ENCODE data around the gene NUDT1. TPM values are rescaled to one million over a fixed set of nuclear protein-coding genes. Genes with fewer than 3 reads are reported as not detected.

NUDT1 gene
- total RNA-seq, 1 experiment from 2014 or later, result 100 TPM

DNA sequence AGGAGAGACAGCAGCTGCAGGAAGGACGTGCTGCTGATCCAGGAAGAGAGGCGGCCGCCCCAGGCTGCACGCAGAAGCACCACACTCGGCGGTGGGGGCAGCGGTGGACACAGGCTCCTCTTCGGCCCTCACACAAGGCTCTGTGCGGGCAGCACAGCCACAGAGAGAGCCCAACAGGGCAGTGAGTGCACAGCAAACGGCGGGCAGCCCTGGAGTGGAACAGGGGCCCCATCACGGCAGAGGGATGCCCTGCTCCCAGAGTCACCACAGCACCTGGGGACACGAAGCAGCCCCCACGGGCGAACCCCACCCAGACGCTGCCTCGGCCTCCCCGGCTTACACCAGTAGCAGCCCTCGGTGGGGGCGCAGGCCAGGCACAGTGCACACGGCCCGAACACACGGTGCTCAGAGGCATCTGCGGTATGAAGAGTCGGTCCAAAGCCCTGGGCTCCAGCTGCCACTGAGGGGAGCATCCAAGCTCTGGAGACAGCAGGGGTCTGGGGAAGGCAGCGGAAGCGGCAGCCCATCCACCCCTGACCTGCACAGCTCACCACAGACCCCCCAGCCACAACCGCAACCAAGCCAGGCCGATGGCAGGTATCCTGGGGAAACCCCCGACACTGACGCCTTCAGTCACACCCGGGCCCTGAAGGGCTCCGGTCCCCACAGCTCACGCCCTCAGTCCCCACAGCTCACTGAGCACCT, 16.8 kb downstream of the NUDT1 start (continued):
- no peak for TF ChIP-seq FOXP4 (CRISPR knock-in tag; IDR thresholded peaks at IDR 0.05)
- TF ChIP-seq IRF1 (CRISPR knock-in tag; IDR thresholded peaks at IDR 0.05), result no peak
- TF ChIP-seq ZNF219 (CRISPR knock-in tag; IDR thresholded peaks at IDR 0.05; ENCODE audit: borderline replicate concordance), result no peak
- no peak for TF ChIP-seq CREM (CRISPR knock-in tag; IDR thresholded peaks at IDR 0.05)
- TF ChIP-seq RELA (CRISPR knock-in tag; IDR thresholded peaks at IDR 0.05; ENCODE audit: borderline replicate concordance), result no peak
- TF ChIP-seq, protein P1, sequence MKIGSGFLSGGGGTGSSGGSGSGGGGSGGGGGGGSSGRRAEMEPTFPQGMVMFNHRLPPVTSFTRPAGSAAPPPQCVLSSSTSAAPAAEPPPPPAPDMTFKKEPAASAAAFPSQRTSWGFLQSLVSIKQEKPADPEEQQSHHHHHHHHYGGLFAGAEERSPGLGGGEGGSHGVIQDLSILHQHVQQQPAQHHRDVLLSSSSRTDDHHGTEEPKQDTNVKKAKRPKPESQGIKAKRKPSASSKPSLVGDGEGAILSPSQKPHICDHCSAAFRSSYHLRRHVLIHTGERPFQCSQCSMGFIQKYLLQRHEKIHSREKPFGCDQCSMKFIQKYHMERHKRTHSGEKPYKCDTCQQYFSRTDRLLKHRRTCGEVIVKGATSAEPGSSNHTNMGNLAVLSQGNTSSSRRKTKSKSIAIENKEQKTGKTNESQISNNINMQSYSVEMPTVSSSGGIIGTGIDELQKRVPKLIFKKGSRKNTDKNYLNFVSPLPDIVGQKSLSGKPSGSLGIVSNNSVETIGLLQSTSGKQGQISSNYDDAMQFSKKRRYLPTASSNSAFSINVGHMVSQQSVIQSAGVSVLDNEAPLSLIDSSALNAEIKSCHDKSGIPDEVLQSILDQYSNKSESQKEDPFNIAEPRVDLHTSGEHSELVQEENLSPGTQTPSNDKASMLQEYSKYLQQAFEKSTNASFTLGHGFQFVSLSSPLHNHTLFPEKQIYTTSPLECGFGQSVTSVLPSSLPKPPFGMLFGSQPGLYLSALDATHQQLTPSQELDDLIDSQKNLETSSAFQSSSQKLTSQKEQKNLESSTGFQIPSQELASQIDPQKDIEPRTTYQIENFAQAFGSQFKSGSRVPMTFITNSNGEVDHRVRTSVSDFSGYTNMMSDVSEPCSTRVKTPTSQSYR (CRISPR knock-in tag; IDR thresholded peaks at IDR 0.05), result no peak
- TF ChIP-seq OVOL2 (CRISPR knock-in tag; IDR thresholded peaks at IDR 0.05; ENCODE audit: borderline replicate concordance), result no peak
- TF ChIP-seq ZNF396 (CRISPR knock-in tag; IDR thresholded peaks at IDR 0.05; ENCODE audit: borderline replicate concordance), result no peak
- TF ChIP-seq ZNF138 (CRISPR knock-in tag; conservative IDR thresholded peaks at IDR 0.05), result no peak
- TF ChIP-seq TEAD4 (CRISPR knock-in tag; IDR thresholded peaks at IDR 0.05), result no peak
- no peak for TF ChIP-seq ARID4B (CRISPR knock-in tag; IDR thresholded peaks at IDR 0.05; ENCODE audit: borderline replicate concordance)
- TF ChIP-seq ZNF423 (CRISPR knock-in tag; IDR thresholded peaks at IDR 0.05), result no peak

DNA sequence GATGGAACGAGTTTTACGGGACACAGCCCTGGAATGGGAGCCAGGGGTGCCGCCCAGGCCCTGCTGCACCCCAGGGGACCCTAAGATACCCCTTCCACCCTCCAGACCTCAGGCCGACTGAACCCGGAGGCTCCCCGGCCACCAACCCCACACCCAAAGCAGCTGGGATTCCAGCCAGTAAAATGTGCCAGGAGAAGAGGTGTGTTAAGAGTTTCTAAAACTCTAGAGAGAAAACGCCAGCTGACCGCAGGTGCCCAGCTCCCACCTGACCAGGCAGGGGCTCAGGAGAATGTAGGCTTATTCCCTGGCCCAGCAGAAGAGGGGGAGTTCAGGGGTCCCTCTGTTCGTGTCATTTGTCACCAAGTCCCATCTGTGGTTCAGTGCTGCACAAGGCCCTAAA, 17.5 kb downstream of the NUDT1 start:
- no peak for ATAC-seq
- DNase-seq (ENCODE audit: low spot score), result no peak
- Mint-ChIP-seq H3K36me3 (peaks cover 14% of the 10 kb centered on the region), H3K27ac (peak overlapping the region; percentile 17; the same call in 1 of the 2 replicates), H3K9me3 (no peaks in the 10 kb centered on the region), H3K27me3 (ENCODE audit: low read depth) (no peaks in the 10 kb centered on the region), H3K4me3 (no peak overlapping the region), H3K4me1 (no peaks in the 10 kb centered on the region)
- ChIA-PET POLR2A (no interaction called here), CTCF (interaction anchor here (1.1 kb wide), 1 partner anchor 151 kb away, joined by 3 read pairs; no protein-coding TSS in a partner anchor)
- TF ChIP-seq CBFB (CRISPR knock-in tag; IDR thresholded peaks at IDR 0.05; ENCODE audit: low read depth) (no peak), ZNF396 (CRISPR knock-in tag; IDR thresholded peaks at IDR 0.05; ENCODE audit: borderline replicate concordance) (no peak), ZNF219 (CRISPR knock-in tag; IDR thresholded peaks at IDR 0.05; ENCODE audit: borderline replicate concordance) (no peak), RORB (CRISPR knock-in tag; IDR thresholded peaks at IDR 0.05) (no peak), JAZF1 (CRISPR knock-in tag; IDR thresholded peaks at IDR 0.05) (no peak), FOXP1 (CRISPR knock-in tag; IDR thresholded peaks at IDR 0.05; ENCODE audit: borderline replicate concordance) (no peak), PRRX2 (CRISPR knock-in tag; IDR thresholded peaks at IDR 0.05) (no peak), MYBL2 (CRISPR knock-in tag; IDR thresholded peaks at IDR 0.05) (no peak), EMX1 (CRISPR knock-in tag; IDR thresholded peaks at IDR 0.05) (no peak), TCF7 (CRISPR knock-in tag; IDR thresholded peaks at IDR 0.05; ENCODE audit: low read depth) (no peak), ZNF416 (CRISPR knock-in tag; IDR thresholded peaks at IDR 0.05) (no peak), GABPB1 (CRISPR knock-in tag; IDR thresholded peaks at IDR 0.05) (no peak), ZBTB21 (CRISPR knock-in tag; IDR thresholded peaks at IDR 0.05; ENCODE audit: borderline replicate concordance) (no peak), JUN (CRISPR knock-in tag; IDR thresholded peaks at IDR 0.05) (no peak), RELA (CRISPR knock-in tag; IDR thresholded peaks at IDR 0.05; ENCODE audit: borderline replicate concordance) (no peak)
- TF ChIP-seq, protein P2, sequence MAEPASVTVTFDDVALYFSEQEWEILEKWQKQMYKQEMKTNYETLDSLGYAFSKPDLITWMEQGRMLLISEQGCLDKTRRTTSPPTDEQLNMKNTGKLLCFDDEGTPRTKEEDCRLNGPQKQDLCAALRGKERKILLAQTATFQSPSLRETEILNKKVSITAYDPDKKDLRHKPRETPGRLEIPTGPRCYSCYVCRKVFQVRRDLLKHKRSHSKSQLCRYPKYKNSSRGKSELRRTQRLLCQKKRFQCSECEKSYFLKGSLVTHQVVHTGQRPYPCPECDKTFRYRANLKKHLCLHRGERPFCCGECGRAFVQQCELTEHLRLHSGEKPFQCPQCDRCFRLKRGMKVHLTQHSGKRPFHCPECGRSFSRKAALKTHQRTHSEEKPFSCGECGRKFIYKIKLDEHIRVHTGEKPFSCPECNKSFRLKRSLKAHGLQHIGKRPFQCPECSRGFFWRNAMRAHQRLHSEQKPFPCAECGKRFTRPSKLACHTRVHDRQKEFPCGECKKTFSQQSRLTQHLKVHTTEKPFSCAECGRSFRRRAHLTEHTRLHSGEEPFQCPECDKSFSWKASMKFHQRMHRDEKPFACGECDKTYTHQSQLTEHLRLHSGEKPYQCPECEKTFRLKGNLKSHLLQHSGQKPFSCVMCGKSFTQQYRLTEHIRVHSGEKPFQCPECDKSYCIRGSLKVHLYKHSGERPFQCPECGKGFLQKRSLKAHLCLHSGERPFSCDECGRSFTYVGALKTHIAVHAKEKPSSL (CRISPR knock-in tag; conservative IDR thresholded peaks at IDR 0.05), result no peak
